Thoracic aorta (tissue), 2 donors: Measurements from ENCODE around the gene IL22RA2. TPM values are rescaled to one million over a fixed set of nuclear protein-coding genes. Genes with fewer than 3 reads are reported as not detected.
"Not testable (repeated sequence)": the region's sequence is repeated elsewhere in the genome, so short reads cannot be mapped to it uniquely, and the experiment has no call there.

Experiments
- ATAC-seq: fragments of 150-250 bp; one replicate; pipeline ENCODE4 v1.8.0; 2017; ENCODE audit warnings: low read depth; ENCODE audit not compliant: insufficient number of reproducible peaks, low FRiP score
- DNase-seq: peaks from one replicate; pipeline ENCODE4 v3.0.0-alpha.2; 2020; ENCODE audit warnings: low spot score
- H3K27ac ChIP-seq, 2 donors: fragments of 200-600 bp; sonication (generic); 1 replicate in 1 of 2; 2 replicates in 1 of 2; pipeline ENCODE4 v1.5.1; 2016; ENCODE audit warnings: mild to moderate bottlenecking in 2 of 2, moderate library complexity in 2 of 2
- H3K27me3 ChIP-seq: fragments of 200-600 bp; sonication (generic); replicated peaks from 2 replicates; pipeline ENCODE4 v1.6.0; 2016; ENCODE audit warnings: mild to moderate bottlenecking; ENCODE audit not compliant: insufficient read depth
- H3K36me3 ChIP-seq: fragments of 200-600 bp; sonication (generic); one replicate; pipeline ENCODE4 v1.5.1; 2016
- H3K4me1 ChIP-seq, 2 donors: fragments of 200-600 bp; sonication (generic); 1 replicate in 1 of 2; 2 replicates in 1 of 2; pipeline versions ENCODE4 v1.5.1 to v1.6.0; 2016; ENCODE audit warnings: low read depth in 2 of 2, mild to moderate bottlenecking in 1 of 2; ENCODE audit not compliant: control insufficient read depth in 1 of 2
- H3K4me3 ChIP-seq: fragments of 200-600 bp; sonication (generic); 2 replicates; pipeline ENCODE4 v1.5.1; 2016; ENCODE audit warnings: mild to moderate bottlenecking
- H3K9me3 ChIP-seq: fragments of 200-600 bp; sonication (generic); 2 replicates; pipeline ENCODE4 v1.5.1; 2016
- total RNA-seq, 2 donors: library from RNA; depleted of rRNA; stranded (reverse); fragments of >200 nt; gene quantifications; one replicate each; pipeline versions ENCODE4 v1.1.0 to v1.2.3, GENCODE V29; 2016
- TF ChIP-seq, protein P1 (sequence below): fragments of 200-600 bp; sonication (generic); IDR thresholded peaks from one replicate; pipeline ENCODE4 v1.5.1; 2019; ENCODE audit warnings: antibody characterized with exemption

IL22RA2 gene
- total RNA-seq, 2 donors from 2014 or later: not detected

DNA sequence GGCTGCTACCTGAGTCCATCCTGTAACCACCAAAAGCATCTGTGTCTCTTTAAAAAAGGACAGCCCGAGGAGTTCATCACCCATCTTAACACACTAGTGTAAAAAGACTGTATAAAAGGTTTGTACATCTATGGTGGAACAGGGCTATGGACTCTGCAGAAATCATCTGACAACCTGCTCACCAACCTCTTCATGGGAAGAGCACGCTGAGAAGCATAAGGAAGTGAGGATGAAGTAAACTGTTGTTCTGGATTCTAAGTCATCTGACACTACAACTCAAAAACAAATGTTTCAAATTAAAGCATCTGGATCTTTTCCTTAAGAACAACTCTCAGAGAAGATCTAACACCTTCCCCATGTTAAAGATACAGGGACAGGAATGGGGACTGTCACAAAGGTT lies 40.4 kb upstream of the IL22RA2 start:
- ATAC-seq: no peak
- H3K4me3 ChIP-seq: peak overlapping the region; percentile 24

DNA sequence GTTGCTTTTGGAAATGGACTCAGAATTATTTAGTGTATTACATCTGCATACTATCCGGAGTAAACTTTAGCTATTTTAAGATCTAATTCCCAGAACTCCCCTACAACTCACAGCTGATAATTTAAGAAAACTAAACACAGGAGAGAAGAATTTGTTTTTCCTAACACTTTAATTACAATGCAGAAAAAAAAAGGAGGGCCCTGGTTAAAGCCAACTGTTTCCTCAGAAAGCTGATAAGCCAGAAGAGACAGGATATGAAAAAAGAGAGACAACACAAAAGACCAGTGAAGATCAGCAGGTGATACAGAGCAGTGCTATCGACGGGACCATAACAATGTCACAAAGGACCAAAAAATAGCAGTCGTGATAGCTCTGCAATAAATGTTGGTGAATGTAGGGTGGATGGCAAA lies 39.9 kb upstream of the IL22RA2 start:
- Histone ChIP-seq H3K27ac (peak overlapping the region; percentile 14 to 41), H3K9me3 (no peaks in the 10 kb centered on the region), H3K36me3 (peaks cover 1% of the 10 kb centered on the region), H3K27me3 (no peaks in the 10 kb centered on the region), H3K4me3 (peak overlapping the region; percentile 24), H3K4me1 (peaks cover 72 to 82% of the 10 kb centered on the region in 2 donors)
- TF ChIP-seq, protein P1, sequence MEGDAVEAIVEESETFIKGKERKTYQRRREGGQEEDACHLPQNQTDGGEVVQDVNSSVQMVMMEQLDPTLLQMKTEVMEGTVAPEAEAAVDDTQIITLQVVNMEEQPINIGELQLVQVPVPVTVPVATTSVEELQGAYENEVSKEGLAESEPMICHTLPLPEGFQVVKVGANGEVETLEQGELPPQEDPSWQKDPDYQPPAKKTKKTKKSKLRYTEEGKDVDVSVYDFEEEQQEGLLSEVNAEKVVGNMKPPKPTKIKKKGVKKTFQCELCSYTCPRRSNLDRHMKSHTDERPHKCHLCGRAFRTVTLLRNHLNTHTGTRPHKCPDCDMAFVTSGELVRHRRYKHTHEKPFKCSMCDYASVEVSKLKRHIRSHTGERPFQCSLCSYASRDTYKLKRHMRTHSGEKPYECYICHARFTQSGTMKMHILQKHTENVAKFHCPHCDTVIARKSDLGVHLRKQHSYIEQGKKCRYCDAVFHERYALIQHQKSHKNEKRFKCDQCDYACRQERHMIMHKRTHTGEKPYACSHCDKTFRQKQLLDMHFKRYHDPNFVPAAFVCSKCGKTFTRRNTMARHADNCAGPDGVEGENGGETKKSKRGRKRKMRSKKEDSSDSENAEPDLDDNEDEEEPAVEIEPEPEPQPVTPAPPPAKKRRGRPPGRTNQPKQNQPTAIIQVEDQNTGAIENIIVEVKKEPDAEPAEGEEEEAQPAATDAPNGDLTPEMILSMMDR: no peak
- no peak for ATAC-seq
- no peak for DNase-seq

More for the DNA sequence above, 40.4 kb upstream of the IL22RA2 start:
- TF ChIP-seq, protein P1: no peak
- Histone ChIP-seq H3K36me3 (no peaks in the 10 kb centered on the region), H3K9me3 (no peaks in the 10 kb centered on the region), H3K27ac (peak overlapping the region; percentile 14 to 41), H3K4me1 (peaks cover 72 to 78% of the 10 kb centered on the region in 2 donors), H3K27me3 (no peaks in the 10 kb centered on the region)
- DNase-seq: no peak

DNA sequence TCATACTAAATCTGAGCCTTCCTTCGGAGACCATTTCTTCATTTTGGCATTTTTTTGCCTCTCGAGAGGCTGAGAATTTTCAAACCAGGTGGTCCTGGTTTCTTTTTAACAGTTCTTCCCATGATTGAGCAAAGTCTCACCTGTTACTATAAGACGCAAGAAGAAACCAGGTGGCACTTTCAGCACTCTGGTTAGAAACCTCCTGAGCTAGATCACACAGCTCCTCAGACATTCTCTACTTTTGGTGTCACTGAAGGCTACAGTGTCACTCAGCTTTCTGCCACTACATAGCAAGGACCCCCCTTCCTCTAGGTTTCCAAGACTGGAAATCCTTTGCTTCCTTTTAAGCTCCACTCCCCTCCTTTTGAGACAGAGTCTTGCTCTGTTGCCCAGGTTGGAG lies 38.5 kb upstream of the IL22RA2 start:
- no peak for ATAC-seq
- no peak overlapping the region for H3K27ac ChIP-seq
- no peaks in the 10 kb centered on the region for H3K27me3 ChIP-seq
- TF ChIP-seq, protein P1: no peak
- peaks cover 69 to 79% of the 10 kb centered on the region in 2 donors for H3K4me1 ChIP-seq
- H3K9me3 ChIP-seq: no peaks in the 10 kb centered on the region
- DNase-seq: no peak
- H3K36me3 ChIP-seq: peaks cover 3% of the 10 kb centered on the region
- H3K4me3 ChIP-seq: no peak overlapping the region

DNA sequence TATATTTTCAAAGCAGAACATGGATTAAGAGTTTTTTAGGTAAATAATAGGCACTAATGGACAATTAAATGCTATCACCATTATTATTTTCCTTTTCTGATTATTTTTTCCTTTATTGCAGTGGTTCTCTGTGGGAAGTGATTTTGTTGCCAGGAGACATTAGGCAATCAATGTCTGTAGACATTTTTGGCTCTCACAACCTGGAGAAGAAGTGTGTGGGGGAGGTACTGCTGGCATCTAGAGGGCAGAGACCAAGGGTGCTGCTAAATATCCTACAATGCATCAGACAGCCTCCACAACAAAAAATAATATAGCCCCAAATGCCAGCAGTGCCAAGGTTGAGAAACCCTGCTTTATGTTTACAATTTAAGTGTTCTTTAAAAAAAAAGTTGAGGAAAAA lies 37.5 kb upstream of the IL22RA2 start:
- H3K36me3 ChIP-seq: peaks cover 3% of the 10 kb centered on the region
- no peaks in the 10 kb centered on the region for H3K9me3 ChIP-seq
- H3K4me1 ChIP-seq: peaks cover 67 to 80% of the 10 kb centered on the region in 2 donors
- DNase-seq: no peak
- peak overlapping the region in 1 of 2 donors; percentile 45 for H3K27ac ChIP-seq
- no peaks in the 10 kb centered on the region for H3K27me3 ChIP-seq
- H3K4me3 ChIP-seq: peak overlapping the region; percentile 18
- TF ChIP-seq, protein P1: no peak
- ATAC-seq: no peak

DNA sequence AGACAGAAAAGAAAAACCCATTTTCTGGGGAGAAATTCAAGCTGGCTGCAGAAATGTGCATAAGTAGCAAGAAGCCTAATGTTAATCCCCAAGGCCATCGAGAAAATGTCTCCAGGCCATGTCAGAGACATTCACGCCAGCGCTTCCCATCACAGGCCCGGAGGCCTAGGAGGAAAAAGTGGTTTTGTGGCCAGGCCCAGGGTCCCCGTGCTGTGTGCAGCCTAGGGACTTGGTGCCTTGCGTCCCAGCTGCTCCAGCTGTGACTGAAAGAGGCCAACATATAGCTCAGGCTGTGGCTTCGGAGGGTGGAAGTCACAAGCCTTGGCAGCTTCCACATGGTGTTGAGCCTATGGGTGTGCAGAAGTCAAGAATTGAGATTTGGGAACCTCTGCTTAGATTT lies 34.8 kb upstream of the IL22RA2 start:
- DNase-seq (no peak), ATAC-seq (no peak)
- Histone ChIP-seq H3K27ac (no peak overlapping the region), H3K27me3 (no peaks in the 10 kb centered on the region), H3K4me1 (peaks cover 41 to 57% of the 10 kb centered on the region in 2 donors), H3K9me3 (no peaks in the 10 kb centered on the region), H3K4me3 (no peak overlapping the region), H3K36me3 (peaks cover 15% of the 10 kb centered on the region)
- TF ChIP-seq, protein P1: no peak

DNA sequence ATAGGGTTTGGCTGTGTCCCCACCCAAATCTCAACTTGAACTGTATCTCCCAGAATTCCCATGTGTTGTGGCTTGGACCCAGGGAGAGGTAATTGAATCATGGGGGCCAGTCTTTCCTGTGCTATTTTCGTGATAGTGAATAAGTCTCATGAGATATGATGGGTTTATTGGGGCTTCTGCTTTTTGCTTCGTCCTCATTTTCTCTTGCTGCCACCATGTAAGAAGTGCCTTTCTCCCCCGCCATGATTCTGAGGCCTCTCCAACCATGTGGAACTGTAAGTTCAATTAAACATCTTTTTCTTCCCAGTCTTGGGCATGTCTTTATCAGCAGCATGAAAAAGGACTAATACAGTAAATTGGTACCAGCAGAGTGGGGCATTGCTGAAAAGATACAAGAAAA lies 34.0 kb upstream of the IL22RA2 start:
- Histone ChIP-seq H3K4me1 (peaks cover 33 to 48% of the 10 kb centered on the region in 2 donors), H3K36me3 (peaks cover 18% of the 10 kb centered on the region)
- DNase-seq, H3K27me3 ChIP-seq, H3K27ac ChIP-seq, H3K4me3 ChIP-seq, H3K9me3 ChIP-seq, ATAC-seq: not testable (repeated sequence)
